Osteocyte (in vitro differentiated cells): ENCODE data around the gene BTBD16. TPM values are rescaled to one million over a fixed set of nuclear protein-coding genes. Genes with fewer than 3 reads are reported as not detected.

ENCODE experiments used
- DNase-seq: peaks from one replicate; pipeline ENCODE4 v3.0.0; 2021; ENCODE audit warnings: mixed read lengths; ENCODE audit not compliant: unreplicated experiment; ENCODE audit errors: extremely low spot score
- H3K27ac Mint-ChIP-seq: one replicate; pipeline ENCODE4 v1.8.0; 2021; ENCODE audit warnings: mild to moderate bottlenecking, mixed read lengths; ENCODE audit not compliant: unreplicated experiment
- H3K27me3 Mint-ChIP-seq: one replicate; pipeline ENCODE4 v1.8.0; 2021; ENCODE audit warnings: mixed read lengths; ENCODE audit not compliant: unreplicated experiment
- H3K36me3 Mint-ChIP-seq: one replicate; pipeline ENCODE4 v1.8.0; 2021; ENCODE audit warnings: mixed read lengths; ENCODE audit not compliant: unreplicated experiment
- H3K4me1 Mint-ChIP-seq: one replicate; pipeline ENCODE4 v1.8.0; 2021; ENCODE audit warnings: mixed read lengths; ENCODE audit not compliant: unreplicated experiment
- H3K4me3 Mint-ChIP-seq: one replicate; pipeline ENCODE4 v1.8.0; 2021; ENCODE audit warnings: mild to moderate bottlenecking, moderate library complexity, mixed read lengths; ENCODE audit not compliant: unreplicated experiment
- H3K9me3 Mint-ChIP-seq: one replicate; pipeline ENCODE4 v1.8.0; 2021; ENCODE audit warnings: mixed read lengths; ENCODE audit not compliant: unreplicated experiment
- CTCF ChIP-seq: fragments of 200-600 bp; sonication (generic); IDR thresholded peaks from 2 replicates; pipeline ENCODE4 v1.5.0; 2021; ENCODE audit warnings: antibody characterized with exemption, mild to moderate bottlenecking, moderate library complexity
- total RNA-seq: library from RNA; stranded (reverse); gene quantifications from 2 replicates; pipeline ENCODE4 v1.2.1, GENCODE V29; 2021

BTBD16 gene
- total RNA-seq, 1 donor from 2014 or later, result not detected

DNA sequence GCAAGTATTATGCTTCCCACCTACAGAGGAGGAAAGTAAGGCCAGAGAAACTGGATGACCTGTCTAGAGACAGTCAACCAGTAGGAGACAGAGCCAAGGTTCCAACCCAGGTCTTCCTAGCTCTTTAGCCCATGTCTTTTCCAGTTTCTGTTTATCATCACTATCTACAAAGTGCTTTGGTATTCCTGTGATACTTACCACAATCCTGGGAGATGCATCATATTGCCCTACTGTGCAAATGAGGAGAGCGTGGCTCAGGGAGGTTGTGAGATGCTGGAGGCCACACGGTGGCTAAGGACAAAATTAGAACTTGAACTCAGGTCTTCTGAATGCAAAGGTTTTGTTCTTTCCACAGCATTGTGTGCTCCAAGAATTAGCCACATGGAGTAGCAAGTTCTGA lies 92.2 kb downstream of the BTBD16 start:
- H3K4me3 Mint-ChIP-seq, result no peak overlapping the region
- peaks cover 12% of the 10 kb centered on the region for H3K9me3 Mint-ChIP-seq
- peaks cover under 1% of the 10 kb centered on the region for H3K36me3 Mint-ChIP-seq
- no peak overlapping the region for H3K27ac Mint-ChIP-seq
- H3K4me1 Mint-ChIP-seq, result peaks cover 11% of the 10 kb centered on the region
- no peak for TF ChIP-seq CTCF
- H3K27me3 Mint-ChIP-seq, result peaks cover 13% of the 10 kb centered on the region
- peak; percentile 32 for DNase-seq

DNA sequence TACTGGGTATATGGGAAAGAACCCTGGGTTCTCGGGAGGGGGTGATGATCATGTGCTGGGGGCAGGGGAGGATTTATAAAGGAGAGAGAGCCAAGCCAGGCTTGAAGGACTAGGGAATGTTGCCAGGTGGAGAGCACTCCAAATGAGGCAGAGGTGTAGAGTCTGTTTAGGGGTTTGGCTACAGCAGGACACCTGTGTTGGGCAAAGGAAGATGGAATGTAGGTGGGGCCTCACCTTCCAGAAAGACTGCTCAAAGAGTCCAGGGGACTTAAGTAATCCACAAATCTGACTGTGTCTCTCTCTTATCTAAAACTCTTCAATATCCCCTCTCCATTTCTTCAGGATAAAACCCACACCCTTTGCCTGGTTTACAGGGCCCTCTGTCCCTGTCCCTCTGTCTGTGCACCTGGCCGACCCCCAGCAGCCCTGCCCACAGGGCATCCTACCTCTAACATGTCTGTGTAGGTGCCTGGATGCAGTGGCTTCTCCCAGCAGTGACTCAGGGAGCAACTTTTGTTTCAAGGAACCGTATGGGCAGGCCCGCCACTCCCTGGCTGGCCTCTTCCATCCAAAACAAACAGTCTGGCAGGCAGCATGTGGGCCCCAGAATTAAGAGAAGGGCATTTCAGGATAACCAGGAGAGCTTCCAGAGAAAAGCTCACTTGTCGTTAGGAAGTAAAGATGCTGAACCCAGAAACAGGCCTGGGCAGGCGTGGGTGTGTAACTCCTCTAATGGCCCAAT lies 92.8 kb downstream of the BTBD16 start:
- no peak for TF ChIP-seq CTCF
- Mint-ChIP-seq H3K4me3 (no peak overlapping the region), H3K9me3 (peaks cover 6% of the 10 kb centered on the region), H3K27ac (peak overlapping the region; percentile 66), H3K4me1 (peaks cover 13% of the 10 kb centered on the region), H3K36me3 (no peaks in the 10 kb centered on the region), H3K27me3 (peaks cover 9% of the 10 kb centered on the region)
- peak; percentile 60 for DNase-seq

GRCh38 chr10:122368502-122369254 lies 97.6 kb downstream of the BTBD16 start:
- Mint-ChIP-seq H3K36me3 (no peaks in the 10 kb centered on the region), H3K27me3 (peaks cover 9% of the 10 kb centered on the region), H3K27ac (no peak overlapping the region), H3K4me3 (no peak overlapping the region), H3K4me1 (peaks cover 19% of the 10 kb centered on the region), H3K9me3 (peaks cover 6% of the 10 kb centered on the region)
- DNase-seq, result no peak
- TF ChIP-seq CTCF, result no peak

DNA sequence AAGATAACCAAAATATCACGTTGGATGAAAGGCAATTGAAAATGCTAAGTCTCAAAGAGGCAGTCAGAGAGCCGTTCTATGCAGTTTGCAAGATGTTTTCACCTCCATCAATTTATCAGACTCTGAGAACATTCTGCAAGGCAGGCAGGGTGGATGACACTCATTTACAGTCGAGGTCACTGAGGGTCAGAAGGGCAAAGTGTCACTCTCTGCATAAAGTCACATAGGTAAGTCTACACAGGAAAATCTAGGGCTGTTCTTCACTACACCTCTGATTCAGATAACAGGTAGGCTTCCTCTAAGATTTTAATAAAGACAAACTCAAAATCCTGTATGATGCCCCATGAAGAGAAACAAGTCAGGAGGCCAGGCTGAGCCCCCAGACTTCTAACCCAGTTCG lies 102.0 kb downstream of the BTBD16 start:
- Mint-ChIP-seq H3K4me3 (peak overlapping the region; percentile 87), H3K9me3 (no peaks in the 10 kb centered on the region), H3K27ac (peak overlapping the region; percentile 75)

More for the DNA sequence above, 102.0 kb downstream of the BTBD16 start:
- Mint-ChIP-seq H3K36me3 (no peaks in the 10 kb centered on the region), H3K4me1 (peaks cover 38% of the 10 kb centered on the region), H3K27me3 (no peaks in the 10 kb centered on the region)
- DNase-seq, result no peak
- no peak for TF ChIP-seq CTCF
